Measurements from ENCODE around the gene NECTIN1. TPM values are rescaled to one million over a fixed set of nuclear protein-coding genes. Genes with fewer than 3 reads are reported as not detected.

Gene NECTIN1
- total and polyA plus RNA-seq, 2 donors (not counting 3 experiments of a cell fraction or from before 2014, with no cell fraction given) = 10.8 to 23.6 TPM

DNA sequence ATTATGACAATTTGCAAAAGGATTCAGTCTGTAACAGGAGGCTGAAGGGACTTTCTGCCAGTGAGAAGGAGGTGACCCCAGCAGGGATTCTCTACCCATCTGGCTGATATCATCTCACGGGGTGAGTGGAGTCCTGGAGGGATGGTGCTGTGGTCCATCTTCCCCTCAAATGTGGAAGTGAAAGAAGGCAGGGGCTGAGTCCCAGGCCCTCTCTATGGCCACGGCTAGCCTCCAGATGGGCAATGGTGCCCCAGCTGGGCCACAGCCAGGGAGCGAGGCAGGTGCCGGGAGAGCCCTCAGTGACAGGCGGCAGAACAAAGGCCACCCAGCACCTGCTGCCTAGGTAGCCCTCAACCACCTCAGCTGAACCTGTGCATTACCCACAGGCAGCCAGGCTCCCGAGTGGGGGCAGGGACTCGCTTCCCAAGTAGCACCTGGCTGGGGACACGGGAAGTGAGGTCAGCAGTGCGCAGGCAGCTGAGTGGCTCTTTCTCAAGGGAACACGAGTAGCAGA lies 6.7 kb downstream of the NECTIN1 start:
- POLR2A ChIA-PET = no interaction called here
- intact Hi-C loops (cut with micrococcal nuclease) (no loop called here), dilution Hi-C loops (cut with MboI; ENCODE audit: extremely low pct_ligation_motif_present, low sequenced_read_pairs) (no loop called here)

More for the DNA sequence above, 6.7 kb downstream of the NECTIN1 start:
- no peak overlapping the region for H2AFZ ChIP-seq (ENCODE audit: low read depth, low read length)
- H4K20me1 ChIP-seq (replicated peaks; ENCODE audit: control insufficient read depth, extremely low read depth, insufficient read depth, low read length) = no peaks in the 10 kb centered on the region
- H3K36me3 ChIP-seq (ENCODE audit: control insufficient read depth in 2 of 2, extremely low read depth in 1 of 2, insufficient read depth in 2 of 2, low read length in 2 of 2) = no peaks in the 10 kb centered on the region
- no peak overlapping the region for H3K9ac ChIP-seq (replicated peaks; ENCODE audit: extremely low read depth, insufficient read depth, low read length)
- no peak overlapping the region for H3K4me3 ChIP-seq (replicated peaks in 1 of 3; ENCODE audit: insufficient read depth in 1 of 3, low read depth in 1 of 3, low read length in 3 of 3)
- BruUV-seq (replicated peaks) = no TSS peak
- H3K79me2 ChIP-seq (ENCODE audit: control insufficient read depth, insufficient read depth, low read length) = peaks cover 4% of the 10 kb centered on the region
- CTCF ChIA-PET = interaction anchor here (1.7 to 2.0 kb wide), 2 partner anchors 21 to 46 kb away, joined by 4 to 9 read pairs; no protein-coding TSS in a partner anchor
- no peak overlapping the region for H3K4me2 ChIP-seq (ENCODE audit: insufficient read depth, low read length)
- H3K4me1 ChIP-seq (ENCODE audit: control insufficient read depth, extremely low read depth, insufficient read depth, low read length) = peaks cover 23% of the 10 kb centered on the region
- TF ChIP-seq, protein P1, sequence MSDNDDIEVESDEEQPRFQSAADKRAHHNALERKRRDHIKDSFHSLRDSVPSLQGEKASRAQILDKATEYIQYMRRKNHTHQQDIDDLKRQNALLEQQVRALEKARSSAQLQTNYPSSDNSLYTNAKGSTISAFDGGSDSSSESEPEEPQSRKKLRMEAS (IDR thresholded peaks at IDR 0.05; ENCODE audit: insufficient read depth, insufficient read length) = no peak
- TF ChIP-seq MYC (IDR thresholded peaks at IDR 0.05; ENCODE audit: low read depth, low read length) = no peak
- no peak for TF ChIP-seq FOS (IDR thresholded peaks at IDR 0.05; ENCODE audit: borderline replicate concordance, insufficient read depth, low read length)
- no peak for TF ChIP-seq JUN (IDR thresholded peaks at IDR 0.05; ENCODE audit: borderline replicate concordance, insufficient read depth, insufficient read length, low read depth)
- no peak for TF ChIP-seq POLR2AphosphoS5 (IDR thresholded peaks at IDR 0.05; ENCODE audit: insufficient read depth, low read depth, low read length)
- TF ChIP-seq CTCF (IDR thresholded peaks at IDR 0.05; ENCODE audit: extremely low read depth in 1 of 2, insufficient read depth in 1 of 2, low read depth in 1 of 2, low read length in 2 of 2) = no peak
- TF ChIP-seq POLR2A (IDR thresholded peaks at IDR 0.05; ENCODE audit: low read depth, low read length) = no peak
- TF ChIP-seq EZH2 (IDR thresholded peaks at IDR 0.05; ENCODE audit: borderline replicate concordance, low read depth, low read length, severe bottlenecking) = no peak
- no peak for TF ChIP-seq GATA2 (IDR thresholded peaks at IDR 0.05; ENCODE audit: insufficient read depth, insufficient read length, low read depth, low read length)
- no peaks in the 10 kb centered on the region for H3K27me3 ChIP-seq (ENCODE audit: control insufficient read depth in 2 of 2, insufficient read depth in 2 of 2, low read length in 2 of 2)
- DNase-seq (ENCODE audit: low read depth, low spot score) = no peak
- H3K9me3 ChIP-seq (replicated peaks; ENCODE audit: control insufficient read depth, insufficient read depth, low read length) = no peaks in the 10 kb centered on the region
- H3K9me1 ChIP-seq (replicated peaks; ENCODE audit: control insufficient read depth, extremely low read depth, insufficient read depth, low read length) = no peaks in the 10 kb centered on the region
- FAIRE-seq = no peak
- H3K27ac ChIP-seq (ENCODE audit: insufficient read depth, low read depth, low read length) = no peak overlapping the region

Data from endothelial cell of umbilical vein (primary cell).